HG02763 (cell line): Measurements from ENCODE around the gene ZNF688.

Source experiments
- ATAC-seq: cut with Tn5 transposase; IDR thresholded peaks from one replicate; pipeline ENCODE4 v1.9.1; 2021; ENCODE audit warnings: mild to moderate bottlenecking, moderate library complexity; ENCODE audit not compliant: unreplicated experiment

Gene ZNF688

GRCh38 chr16:30585400-30586191 is 14.1 kb upstream of the ZNF688 start, which contains the start of gene ZNF785:
TSS of gene ZNF785 (minus strand) at chr16:30585697. CDS start at chr16:30585611, 86 bp downstream.
- ATAC-seq, result peak; percentile 89

- peak; percentile 18 for ATAC-seq
Observed at GRCh38 chr16:30585022-30585399, 13.5 kb upstream of the ZNF688 start.

DNA sequence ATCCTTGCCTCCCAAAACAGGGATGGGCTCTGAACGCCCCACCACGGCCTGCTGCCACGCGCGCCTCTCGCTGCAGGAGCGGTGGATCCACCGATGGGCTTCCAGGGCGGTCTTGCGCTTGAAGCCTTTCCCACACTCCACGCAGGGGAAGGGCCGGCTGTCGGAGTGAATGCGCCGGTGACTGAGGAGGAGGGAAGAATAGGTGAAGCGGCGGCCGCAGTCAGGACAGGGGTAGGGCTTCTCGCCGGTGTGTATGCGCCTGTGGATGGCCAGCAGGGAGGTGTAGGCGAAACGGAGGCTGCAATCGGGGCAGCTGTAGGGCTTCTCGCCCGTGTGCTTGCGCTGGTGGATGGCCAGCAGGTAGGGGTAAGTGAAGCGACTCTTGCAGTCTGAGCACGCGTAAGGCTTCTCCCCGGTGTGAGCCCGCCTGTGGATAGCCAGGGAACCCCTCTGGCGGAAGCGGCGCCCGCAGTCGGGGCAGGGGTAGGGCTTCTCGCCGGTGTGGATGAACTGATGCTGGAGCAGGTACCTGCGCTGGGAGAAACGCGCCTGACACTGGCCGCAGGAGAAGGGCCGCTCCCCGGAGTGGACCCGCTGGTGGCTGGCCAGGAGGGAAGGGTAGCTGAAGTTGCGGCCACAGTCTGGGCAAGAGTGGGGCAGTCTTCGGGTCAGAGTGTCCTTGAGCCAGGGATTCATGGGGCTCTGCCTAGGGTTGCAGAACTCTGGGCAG is 11.3 kb upstream of the ZNF688 start:
- ATAC-seq, result no peak

- ATAC-seq, result no peak
Observed at GRCh38 chr16:30581457-30581856, 9.9 kb upstream of the ZNF688 start.

GRCh38 chr16:30574678-30575077 is 3.2 kb upstream of the ZNF688 start:
- no peak for ATAC-seq

- no peak for ATAC-seq
Observed at GRCh38 chr16:30570636-30571444, 674 bp downstream of the ZNF688 start.

- no peak for ATAC-seq
Observed at GRCh38 chr16:30569746-30570635, 1.5 kb downstream of the ZNF688 start.

DNA sequence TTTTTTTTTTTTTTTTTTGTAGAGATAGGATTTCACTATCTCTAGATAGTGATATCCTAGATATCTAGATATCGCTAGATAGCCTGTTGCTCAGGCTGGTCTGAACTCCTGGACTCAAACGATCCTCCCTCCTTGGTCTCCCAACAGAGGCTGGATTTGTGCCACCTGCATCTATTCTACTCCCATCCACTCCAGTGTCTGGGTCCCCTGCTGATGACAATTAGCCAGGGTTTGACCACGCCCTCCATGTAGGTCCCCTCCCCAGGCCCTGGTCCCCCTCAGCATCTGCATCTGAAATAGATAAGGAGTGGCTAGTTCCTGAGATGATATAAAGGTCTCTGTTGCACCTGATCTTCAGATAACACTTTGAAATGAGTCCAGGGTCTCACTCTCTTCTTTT is 2.2 kb downstream of the ZNF688 start:
- no peak for ATAC-seq

GRCh38 chr16:30567991-30568638 is 3.4 kb downstream of the ZNF688 start:
- no peak for ATAC-seq

DNA sequence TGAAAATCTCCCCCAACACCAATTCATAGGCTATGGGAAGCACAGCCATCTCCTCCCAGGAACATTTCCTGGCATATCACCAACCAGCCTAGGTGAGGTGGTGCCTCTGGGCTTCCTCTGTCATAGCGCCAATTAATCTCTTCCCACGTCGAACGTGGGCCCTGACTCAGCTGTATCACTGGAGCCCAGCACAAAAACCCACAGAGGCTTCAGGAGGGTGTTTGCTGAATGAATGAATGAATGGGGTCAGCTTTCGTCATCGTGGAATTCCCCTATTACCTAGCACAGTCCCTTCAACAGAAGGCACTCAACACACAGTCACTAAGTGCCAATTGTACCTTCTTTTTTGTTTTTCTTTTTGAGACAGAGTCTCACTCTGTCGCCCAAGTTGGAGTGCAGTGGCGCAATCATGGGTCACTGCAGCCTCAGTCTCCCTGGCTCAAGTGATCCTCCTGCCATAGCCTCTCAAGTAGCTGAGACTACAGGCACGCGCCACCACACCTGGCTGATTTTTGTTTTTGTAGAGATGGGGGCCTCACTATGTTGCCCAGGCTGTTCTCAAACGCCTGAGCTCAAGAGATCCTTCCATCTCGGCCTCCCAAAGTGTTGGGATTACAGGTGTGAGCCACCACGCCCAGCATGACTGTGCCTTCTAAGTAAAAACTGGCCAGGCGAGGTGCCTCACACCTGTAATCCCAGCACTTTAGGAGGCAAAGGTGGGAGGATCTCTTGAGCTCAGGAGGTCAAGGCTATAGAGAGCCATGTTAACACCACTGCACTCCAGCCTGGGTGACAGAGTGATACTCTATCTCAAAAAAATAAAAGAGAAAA is 4.1 kb downstream of the ZNF688 start:
- ATAC-seq, result no peak

GRCh38 chr16:30566531-30566930 is 5.0 kb downstream of the ZNF688 start:
- no peak for ATAC-seq

DNA sequence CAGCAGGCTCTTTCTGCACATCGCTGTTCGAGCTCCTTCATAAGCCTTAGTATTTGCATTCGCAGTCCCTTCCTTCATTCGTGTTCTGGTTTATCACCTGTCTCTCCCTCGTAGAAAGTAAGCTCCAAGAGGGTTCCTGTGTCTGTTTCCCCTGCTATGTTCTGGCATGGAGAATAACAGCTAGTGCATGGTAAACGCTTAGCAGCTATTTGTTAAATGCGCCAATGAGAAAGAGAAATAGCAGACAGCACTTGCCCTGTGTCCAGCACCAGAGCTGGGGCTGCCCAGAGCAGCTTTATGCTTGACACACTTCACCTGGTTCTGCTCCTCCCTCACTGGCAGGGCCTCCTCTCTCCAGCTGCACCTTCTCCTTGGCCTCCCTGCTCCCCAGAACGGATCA is 5.5 kb downstream of the ZNF688 start:
- no peak for ATAC-seq

DNA sequence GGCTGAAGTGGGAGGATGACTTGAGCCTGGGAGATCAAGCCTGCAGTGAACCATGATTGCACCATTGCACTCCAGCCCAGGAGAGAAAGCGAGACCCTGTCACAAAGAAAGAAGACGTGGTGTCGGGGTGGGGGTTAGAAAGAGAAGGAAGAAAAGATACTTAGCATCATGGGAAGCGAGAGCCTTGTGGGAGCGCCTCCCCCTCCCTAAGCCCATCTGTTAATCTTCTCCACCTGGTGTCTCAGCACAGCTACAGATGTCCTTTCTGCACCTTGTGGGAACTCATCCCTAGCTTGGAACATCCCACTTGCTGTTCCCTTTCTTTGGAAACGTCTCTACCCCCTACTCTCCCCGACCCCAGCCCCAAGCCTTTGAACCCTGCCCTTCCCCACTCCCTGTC is 6.0 kb downstream of the ZNF688 start:
- no peak for ATAC-seq

DNA sequence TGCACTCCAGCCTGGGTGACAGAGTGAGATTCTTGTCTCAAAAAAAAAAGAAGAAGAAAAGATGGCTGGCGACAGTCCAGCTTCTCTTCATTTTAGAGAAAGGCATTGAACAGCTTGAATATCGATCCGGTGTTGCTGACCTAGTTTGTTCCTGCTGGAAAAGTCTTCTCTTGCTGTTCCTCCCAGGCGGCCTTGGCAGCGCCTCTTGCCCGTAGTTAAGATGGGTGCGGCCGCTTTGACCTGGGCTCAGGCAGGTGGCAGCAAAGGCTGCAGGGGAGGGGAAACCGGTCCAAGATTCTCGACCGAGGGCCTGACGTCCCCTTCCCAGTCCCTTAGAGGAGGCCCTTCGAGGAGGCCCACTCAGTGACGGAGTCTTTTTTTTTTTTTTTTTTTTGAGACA is 9.5 kb downstream of the ZNF688 start:
- ATAC-seq, result no peak

GRCh38 chr16:30561089-30561816 is 10.3 kb downstream of the ZNF688 start:
- no peak for ATAC-seq

DNA sequence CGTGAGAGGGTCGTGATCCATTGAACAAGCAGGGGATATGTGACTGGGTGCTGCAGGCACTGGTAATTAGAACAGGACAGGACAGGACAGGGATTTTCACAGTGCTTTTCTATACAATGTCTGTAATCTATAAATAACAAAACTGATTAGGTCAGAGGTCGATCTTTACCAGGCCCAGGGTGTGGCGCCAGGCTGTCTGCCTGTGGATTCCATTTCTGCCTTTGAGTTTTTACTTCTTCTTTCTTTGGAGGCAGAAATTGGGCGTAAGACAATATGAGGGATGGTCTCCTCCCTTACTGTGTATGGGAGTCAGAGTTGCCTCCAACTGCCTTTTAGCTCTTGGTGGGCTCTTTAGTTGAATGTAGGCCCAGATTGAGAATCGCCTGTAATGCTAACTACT is 11.8 kb downstream of the ZNF688 start:
- ATAC-seq, result no peak

GRCh38 chr16:30558789-30559377 is 12.6 kb downstream of the ZNF688 start:
- ATAC-seq, result no peak
